ENCODE measurements around the gene VWF.

The VWF gene

DNA sequence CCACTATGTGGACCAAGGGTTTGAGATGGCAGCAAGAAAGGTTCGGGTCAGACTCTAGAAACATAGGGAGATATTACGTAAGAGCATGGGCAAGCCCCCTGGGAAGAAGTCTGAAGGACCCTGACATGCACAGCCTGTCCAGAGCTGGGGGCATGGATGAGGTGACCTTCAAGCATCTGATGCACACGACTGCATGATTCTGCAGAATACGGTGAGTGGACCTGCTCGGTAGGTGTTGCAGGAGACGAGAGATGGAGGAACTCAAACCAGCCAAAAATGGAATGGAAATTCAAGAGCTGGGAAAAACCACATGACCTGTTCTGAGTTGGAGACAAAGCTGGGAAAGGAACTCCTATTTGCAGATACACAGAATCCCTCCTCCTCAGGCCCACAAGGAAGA, 223.1 kb downstream of the VWF start:
- no peak for DNase-seq (ENCODE audit: low spot score)
- POLR2A ChIA-PET (ENCODE audit: low non-redundant PET), result no interaction called here
- H3K27ac ChIP-seq, result no peak overlapping the region
- CTCF ChIA-PET, result no interaction called here
- TF ChIP-seq, protein P1, sequence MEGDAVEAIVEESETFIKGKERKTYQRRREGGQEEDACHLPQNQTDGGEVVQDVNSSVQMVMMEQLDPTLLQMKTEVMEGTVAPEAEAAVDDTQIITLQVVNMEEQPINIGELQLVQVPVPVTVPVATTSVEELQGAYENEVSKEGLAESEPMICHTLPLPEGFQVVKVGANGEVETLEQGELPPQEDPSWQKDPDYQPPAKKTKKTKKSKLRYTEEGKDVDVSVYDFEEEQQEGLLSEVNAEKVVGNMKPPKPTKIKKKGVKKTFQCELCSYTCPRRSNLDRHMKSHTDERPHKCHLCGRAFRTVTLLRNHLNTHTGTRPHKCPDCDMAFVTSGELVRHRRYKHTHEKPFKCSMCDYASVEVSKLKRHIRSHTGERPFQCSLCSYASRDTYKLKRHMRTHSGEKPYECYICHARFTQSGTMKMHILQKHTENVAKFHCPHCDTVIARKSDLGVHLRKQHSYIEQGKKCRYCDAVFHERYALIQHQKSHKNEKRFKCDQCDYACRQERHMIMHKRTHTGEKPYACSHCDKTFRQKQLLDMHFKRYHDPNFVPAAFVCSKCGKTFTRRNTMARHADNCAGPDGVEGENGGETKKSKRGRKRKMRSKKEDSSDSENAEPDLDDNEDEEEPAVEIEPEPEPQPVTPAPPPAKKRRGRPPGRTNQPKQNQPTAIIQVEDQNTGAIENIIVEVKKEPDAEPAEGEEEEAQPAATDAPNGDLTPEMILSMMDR (conservative IDR thresholded peaks at IDR 0.05; ENCODE audit: low read depth), result no peak

- no peak for DNase-seq (ENCODE audit: low spot score)
- CTCF ChIA-PET, result no interaction called here
- POLR2A ChIA-PET (ENCODE audit: low non-redundant PET), result no interaction called here
- TF ChIP-seq, protein P1 (conservative IDR thresholded peaks at IDR 0.05; ENCODE audit: low read depth), result no peak
- no peak overlapping the region for H3K27ac ChIP-seq
Measured at GRCh38 chr12:5900533-5901205, 223.8 kb downstream of the VWF start.

GRCh38 chr12:5900076-5900475, 224.4 kb downstream of the VWF start:
- H3K27ac ChIP-seq, result no peak overlapping the region
- POLR2A ChIA-PET (ENCODE audit: low non-redundant PET), result no interaction called here
- CTCF ChIA-PET, result no interaction called here
- DNase-seq (ENCODE audit: low spot score), result no peak
- TF ChIP-seq, protein P1 (conservative IDR thresholded peaks at IDR 0.05; ENCODE audit: low read depth), result no peak

- no peak overlapping the region for H3K27ac ChIP-seq
- no peak for DNase-seq (ENCODE audit: low spot score)
- ChIA-PET POLR2A (ENCODE audit: low non-redundant PET) (no interaction called here), CTCF (no interaction called here)
- TF ChIP-seq, protein P1 (conservative IDR thresholded peaks at IDR 0.05; ENCODE audit: low read depth), result no peak
Measured at GRCh38 chr12:5899675-5900074, 224.8 kb downstream of the VWF start.

- no peak overlapping the region for H3K27ac ChIP-seq
- POLR2A ChIA-PET (ENCODE audit: low non-redundant PET), result no interaction called here
- TF ChIP-seq, protein P1 (conservative IDR thresholded peaks at IDR 0.05; ENCODE audit: low read depth), result no peak
- DNase-seq (ENCODE audit: low spot score), result no peak
- CTCF ChIA-PET, result interaction anchor here (0.5 to 0.7 kb wide), 3 partner anchors 110 to 264 kb away, joined by 3 to 6 read pairs (median 4); no protein-coding TSS in a partner anchor
Measured at GRCh38 chr12:5898874-5899273, 225.6 kb downstream of the VWF start.

Measured in RWPE1 (cell line).